GM12873 (cell line): ENCODE results near the gene AP3D1.

Experiments
- CTCF ChIP-seq: IDR thresholded peaks from 2 replicates; pipeline ENCODE4 v1.5.1; 2012; ENCODE audit warnings: low read depth, mild to moderate bottlenecking, moderate library complexity, low read length, control low read depth; ENCODE audit not compliant: insufficient read depth; ENCODE audit errors: missing control alignments

AP3D1 gene

GRCh38 chr19:2051773-2052704 lies 99.3 kb downstream of the AP3D1 start:
- TF ChIP-seq CTCF: no peak

GRCh38 chr19:2050991-2051772 lies 100.2 kb downstream of the AP3D1 start, which contains the start of gene MKNK2:
Gene MKNK2, minus strand, starts transcription at chr19:2051244. Its CDS starts 393 bp downstream, at chr19:2050851.
- TF ChIP-seq CTCF: peak; percentile 55
